Measurements from ENCODE around the gene GABPA.
A peak's percentile ranks its signal among the peaks of the same experiment; 100 is the strongest.

Gene GABPA

DNA sequence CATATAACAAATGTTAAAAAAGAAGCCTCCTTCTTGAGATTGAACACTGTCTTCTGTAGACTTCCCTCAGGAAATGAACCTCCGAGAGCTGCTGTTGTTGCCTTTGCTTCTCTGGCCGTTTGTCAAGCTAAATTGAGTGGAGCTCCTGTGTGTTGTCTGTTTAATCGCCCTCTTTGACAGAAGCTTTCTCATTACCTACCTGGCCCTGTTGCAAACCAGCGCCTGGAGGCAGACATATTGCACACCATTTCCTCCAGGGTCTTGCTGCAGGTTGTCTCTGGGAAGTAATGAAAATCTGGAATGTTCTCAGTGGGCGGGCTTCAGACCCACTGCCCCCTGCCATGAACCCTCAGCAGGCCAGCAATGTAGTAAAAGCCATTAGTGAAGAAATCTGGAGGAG, 83.3 kb downstream of the GABPA start:
- Histone ChIP-seq H2AFZ (ENCODE audit: insufficient read depth, low read length, poor library complexity) (no peak overlapping the region), H3K79me2 (ENCODE audit: control insufficient read depth, insufficient read depth, low read length, poor library complexity) (no peaks in the 10 kb centered on the region), H3K4ac (ENCODE audit: low read depth, low read length) (no peak overlapping the region), H2BK12ac (ENCODE audit: low read length) (no peak overlapping the region), H3K79me1 (ENCODE audit: low read length) (no peaks in the 10 kb centered on the region), H3K4me1 (ENCODE audit: control insufficient read depth in 1 of 2, insufficient read depth in 2 of 2, low read length in 2 of 2) (peaks cover 0 to 3% of the 10 kb centered on the region in 2 experiments), H4K12ac (ENCODE audit: low read depth, low read length) (peak overlapping the region; percentile 54), H2BK5ac (ENCODE audit: low read depth, low read length, poor library complexity) (no peak overlapping the region), H4K8ac (ENCODE audit: low read depth, low read length) (no peak overlapping the region), H3K4me3 (ENCODE audit: low read depth, low read length) (no peak overlapping the region), H3K27ac (ENCODE audit: low read depth, low read length) (peak overlapping the region; percentile 62), H3K4me2 (ENCODE audit: low read length) (no peak overlapping the region), H4K91ac (ENCODE audit: low read depth, low read length) (no peak overlapping the region), H3K36me3 (ENCODE audit: control insufficient read depth in 1 of 2, insufficient read depth in 2 of 2, low read length in 2 of 2) (no peaks in the 10 kb centered on the region), H2BK120ac (ENCODE audit: insufficient read depth, low read length, poor library complexity) (no peak overlapping the region), H2AK5ac (ENCODE audit: low read length) (no peak overlapping the region), H3K14ac (ENCODE audit: low read length) (no peak overlapping the region), H3K18ac (ENCODE audit: low read length) (no peak overlapping the region), H3K23ac (ENCODE audit: low read length) (no peak overlapping the region), H3K9ac (ENCODE audit: low read length) (no peak overlapping the region), H3K27me3 (ENCODE audit: insufficient read depth, low read length) (no peaks in the 10 kb centered on the region), H3K9me3 (ENCODE audit: insufficient read depth, low read depth, low read length) (no peaks in the 10 kb centered on the region)
- DNase-seq, result no peak
- no CpG with 5 or more reads among the region's 5 CpGs for WGBS (ENCODE audit: extremely low coverage, insufficient coverage, insufficient read length)

DNA sequence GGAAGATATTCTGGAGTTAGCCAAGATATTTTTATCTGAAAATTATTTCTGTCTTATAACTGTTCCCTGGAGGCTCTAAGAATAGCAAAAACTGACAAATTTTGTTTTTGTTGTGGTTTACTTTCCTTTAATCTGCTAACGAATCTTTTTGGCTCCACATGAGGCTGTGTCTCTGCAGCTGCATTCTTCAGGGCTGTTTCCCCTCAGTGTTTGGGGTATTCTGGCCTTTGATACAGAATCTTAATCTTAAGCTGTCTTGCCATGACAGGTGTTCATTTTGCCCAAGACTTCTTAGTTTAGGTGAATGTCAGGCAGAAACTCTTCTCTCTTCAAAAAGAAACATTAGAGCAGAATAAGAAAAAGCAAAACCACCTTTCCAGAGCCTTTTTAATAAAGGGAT, 83.8 kb downstream of the GABPA start:
- H3K36me3 ChIP-seq (ENCODE audit: control insufficient read depth in 1 of 2, insufficient read depth in 2 of 2, low read length in 2 of 2), result no peaks in the 10 kb centered on the region
- H3K14ac ChIP-seq (ENCODE audit: low read length), result no peak overlapping the region
- no peak overlapping the region for H2AK5ac ChIP-seq (ENCODE audit: low read length)
- no peaks in the 10 kb centered on the region for H3K9me3 ChIP-seq (ENCODE audit: insufficient read depth, low read depth, low read length)
- no peak overlapping the region for H3K23ac ChIP-seq (ENCODE audit: low read length)
- no peak overlapping the region for H3K4ac ChIP-seq (ENCODE audit: low read depth, low read length)
- WGBS (ENCODE audit: extremely low coverage, insufficient coverage, insufficient read length), result no CpG with 5 or more reads among the region's 1 CpG
- H3K27ac ChIP-seq (ENCODE audit: low read depth, low read length), result peak overlapping the region; percentile 62
- H4K12ac ChIP-seq (ENCODE audit: low read depth, low read length), result no peak overlapping the region
- no peak for DNase-seq
- no peaks in the 10 kb centered on the region for H3K27me3 ChIP-seq (ENCODE audit: insufficient read depth, low read length)
- no peaks in the 10 kb centered on the region for H3K79me2 ChIP-seq (ENCODE audit: control insufficient read depth, insufficient read depth, low read length, poor library complexity)
- no peak overlapping the region for H2AFZ ChIP-seq (ENCODE audit: insufficient read depth, low read length, poor library complexity)
- no peak overlapping the region for H3K18ac ChIP-seq (ENCODE audit: low read length)
- H3K4me3 ChIP-seq (ENCODE audit: low read depth, low read length), result no peak overlapping the region
- H2BK120ac ChIP-seq (ENCODE audit: insufficient read depth, low read length, poor library complexity), result no peak overlapping the region
- H2BK5ac ChIP-seq (ENCODE audit: low read depth, low read length, poor library complexity), result no peak overlapping the region
- H3K79me1 ChIP-seq (ENCODE audit: low read length), result no peaks in the 10 kb centered on the region
- H3K9ac ChIP-seq (ENCODE audit: low read length), result no peak overlapping the region
- H4K8ac ChIP-seq (ENCODE audit: low read depth, low read length), result no peak overlapping the region
- no peak overlapping the region for H2BK12ac ChIP-seq (ENCODE audit: low read length)
- H3K4me1 ChIP-seq (ENCODE audit: control insufficient read depth in 1 of 2, insufficient read depth in 2 of 2, low read length in 2 of 2), result peaks cover 0 to 3% of the 10 kb centered on the region in 2 experiments
- H3K4me2 ChIP-seq (ENCODE audit: low read length), result no peak overlapping the region
- no peak overlapping the region for H4K91ac ChIP-seq (ENCODE audit: low read depth, low read length)

All from trophoblast cell (in vitro differentiated cells and primary cell).